GM18517 (cell line): Measurements from ENCODE around the gene THAP9.
"Not testable (repeated sequence)": the region's sequence is repeated elsewhere in the genome, so short reads cannot be mapped to it uniquely, and the experiment has no call there.

Experiments
- ATAC-seq: cut with Tn5 transposase; IDR thresholded peaks from one replicate; pipeline ENCODE4 v1.9.1; 2021; ENCODE audit warnings: mild to moderate bottlenecking, moderate library complexity; ENCODE audit not compliant: unreplicated experiment

Gene THAP9

GRCh38 chr4:82900411-82901182 lies at the start of gene THAP9:
Gene THAP9 (plus strand): TSS chr4:82900735. CDS start chr4:82900803, 68 bp downstream.
- ATAC-seq: peak; percentile 81

- ATAC-seq: no peak
These were observed 49.2 kb upstream of the THAP9 start for GRCh38 chr4:82851318-82851717.

DNA sequence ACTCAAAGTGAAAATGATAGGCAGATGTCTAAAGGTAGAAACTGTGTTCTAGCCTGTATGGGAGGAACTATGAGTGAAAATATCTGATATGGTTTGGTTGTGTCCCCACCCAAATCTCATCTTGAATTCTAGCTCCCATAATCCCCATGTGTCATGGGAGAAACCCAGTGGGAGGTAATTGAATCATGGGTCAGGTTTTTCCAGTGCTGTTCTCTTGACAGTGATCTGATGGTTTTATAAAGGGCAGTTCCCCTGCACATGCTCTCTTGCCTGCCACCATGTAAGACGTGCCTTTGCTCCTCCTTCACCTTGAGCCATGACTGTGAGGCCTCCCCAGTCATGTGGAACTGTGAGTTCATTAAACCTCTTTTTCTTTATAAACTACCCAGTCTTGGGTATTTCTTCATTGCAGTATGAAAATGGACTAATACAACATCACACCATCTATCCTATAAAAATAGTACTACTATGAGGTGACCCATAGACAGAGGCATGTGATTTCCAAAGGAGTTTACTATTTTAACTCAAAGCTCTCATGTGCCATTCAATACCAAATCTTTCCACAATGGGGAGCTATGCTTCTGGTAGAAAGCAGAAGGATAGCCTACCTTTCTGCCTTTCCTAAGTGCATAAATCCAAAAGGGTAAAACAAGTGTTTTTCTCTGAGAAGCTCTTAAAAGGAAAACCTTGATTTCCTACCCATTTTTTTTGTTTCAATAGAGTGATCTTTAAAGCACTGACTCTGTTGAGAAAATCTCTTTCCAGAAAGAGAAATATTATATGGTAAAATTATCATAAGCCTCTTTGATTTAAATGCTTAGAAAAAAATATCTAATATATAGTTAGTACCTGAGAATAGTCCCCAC lies 48.4 kb upstream of the THAP9 start:
- no peak for ATAC-seq

DNA sequence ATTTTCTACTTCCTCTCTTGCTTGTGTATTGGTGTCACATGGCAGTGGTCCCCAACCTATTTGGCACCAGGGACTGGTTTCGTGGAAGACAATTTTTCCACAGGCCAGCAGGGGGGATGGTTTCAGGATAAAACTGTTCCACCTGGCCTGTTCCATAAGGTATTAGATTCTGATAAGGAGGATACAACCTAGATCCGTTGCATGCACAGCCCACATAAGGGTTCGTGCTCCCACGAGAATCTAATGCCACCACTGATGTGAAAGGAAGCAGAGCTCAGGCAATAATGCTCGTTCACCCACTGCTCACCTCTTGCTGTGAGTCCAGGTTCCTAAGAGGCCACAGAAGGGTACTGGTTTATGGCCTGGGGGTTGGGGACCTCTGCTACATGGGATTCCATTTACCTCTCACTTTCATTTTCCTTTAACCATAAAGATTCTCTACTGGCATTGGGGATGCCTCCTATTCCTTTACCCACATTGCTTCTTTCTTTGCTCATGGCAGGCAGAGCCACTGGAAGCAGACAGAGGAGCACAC lies 47.7 kb upstream of the THAP9 start:
- ATAC-seq: no peak

- not testable (repeated sequence) for ATAC-seq
These were observed 40.0 kb upstream of the THAP9 start for GRCh38 chr4:82860487-82860886.

DNA sequence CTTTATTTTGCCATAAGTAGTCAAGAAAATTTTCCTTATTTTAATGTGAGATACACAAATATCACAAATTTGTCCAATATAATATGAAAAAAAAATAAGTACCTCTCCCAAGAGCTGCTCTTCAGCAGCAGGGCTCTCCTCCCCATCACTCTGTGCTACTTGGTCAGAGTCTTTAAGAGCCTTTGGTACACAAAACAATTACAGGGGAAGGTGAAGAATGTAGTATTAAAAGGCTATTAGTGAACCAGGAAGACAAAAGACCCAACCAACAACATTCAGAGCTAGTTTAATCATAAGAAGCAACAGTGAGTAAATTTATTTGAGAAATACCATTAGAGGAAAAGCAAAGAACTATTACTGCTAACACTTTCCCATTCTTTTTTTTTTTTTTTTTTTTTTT lies 39.0 kb upstream of the THAP9 start:
- ATAC-seq: no peak

GRCh38 chr4:82864336-82864979 lies 36.1 kb upstream of the THAP9 start:
- no peak for ATAC-seq

DNA sequence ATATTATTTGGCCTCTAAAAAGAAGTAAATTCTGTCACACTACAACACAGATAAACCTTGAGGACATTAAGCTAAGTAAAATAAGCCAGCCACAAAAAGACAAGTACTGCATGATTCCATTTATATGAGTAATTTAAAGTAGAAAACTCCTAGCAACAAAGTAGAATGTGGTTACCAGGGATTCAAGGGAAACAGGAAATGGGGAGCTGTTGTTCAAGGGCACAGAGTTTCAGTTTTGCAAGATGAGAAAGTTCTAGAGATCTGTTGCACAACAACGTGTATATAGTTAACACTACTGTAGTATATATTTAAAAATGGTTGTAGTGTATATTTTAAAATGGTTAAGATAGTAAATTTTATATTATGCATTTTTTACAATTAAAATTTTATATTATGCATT lies 34.9 kb upstream of the THAP9 start:
- no peak for ATAC-seq

- ATAC-seq: not testable (repeated sequence)
These were observed 34.5 kb upstream of the THAP9 start for GRCh38 chr4:82866033-82866432.

- ATAC-seq: no peak
These were observed 33.7 kb upstream of the THAP9 start for GRCh38 chr4:82866706-82867385.

DNA sequence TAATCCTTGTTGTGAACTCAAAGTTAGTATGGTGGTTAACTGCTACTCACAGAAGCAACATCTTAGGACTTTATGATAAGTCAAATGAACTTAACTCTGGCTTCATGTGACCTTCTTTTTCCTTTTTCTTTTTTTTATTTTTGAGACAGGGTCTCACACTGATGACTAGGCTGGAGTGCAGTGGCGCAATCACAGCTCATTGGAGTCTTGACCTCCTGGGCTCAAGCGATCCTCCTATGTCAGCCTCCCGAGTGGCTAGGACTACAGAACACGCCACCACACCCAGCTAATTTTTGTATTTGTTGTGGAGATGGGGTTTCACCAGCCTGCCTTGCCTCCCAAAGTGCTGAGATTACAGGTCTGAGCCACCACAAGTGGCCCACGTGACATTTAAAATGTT lies 32.0 kb upstream of the THAP9 start:
- no peak for ATAC-seq

DNA sequence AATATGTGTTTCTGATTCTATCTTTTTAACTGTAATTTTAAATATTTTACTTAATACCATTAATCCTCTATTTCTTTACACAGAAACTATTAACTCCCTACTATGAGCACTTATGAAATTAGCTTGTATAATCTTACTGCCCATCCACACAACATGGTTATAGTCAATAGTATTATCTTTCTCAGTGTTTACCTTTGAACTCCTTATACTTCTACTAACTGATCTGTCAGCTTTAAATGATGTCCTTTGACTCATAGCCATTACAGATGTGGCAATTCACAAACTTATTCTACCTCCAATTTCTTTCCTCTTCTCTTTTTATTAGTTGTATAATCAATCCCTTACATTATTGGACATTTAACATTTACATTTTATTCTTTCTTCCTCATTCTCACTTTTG lies 15.1 kb upstream of the THAP9 start:
- no peak for ATAC-seq

- no peak for ATAC-seq
These were observed 14.2 kb upstream of the THAP9 start for GRCh38 chr4:82886147-82886942.

DNA sequence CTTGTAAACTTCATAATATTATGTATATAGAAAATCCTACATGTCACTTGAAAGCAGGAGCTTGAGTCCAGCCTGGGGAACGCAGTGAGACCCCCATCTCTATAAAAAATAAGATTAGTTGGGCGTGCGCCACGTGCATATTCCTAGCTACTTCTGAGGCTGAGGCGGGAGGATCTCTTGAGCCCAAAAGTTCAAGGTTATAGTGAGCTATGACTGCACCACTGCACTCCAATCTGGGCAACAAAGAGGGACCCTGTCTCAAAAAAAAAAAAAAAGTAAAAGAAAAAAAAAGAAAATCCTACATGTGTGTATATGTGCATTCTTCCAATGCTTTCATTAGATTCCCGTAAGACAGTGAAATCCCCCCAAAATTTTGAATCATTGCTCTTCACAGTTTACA lies 11.2 kb upstream of the THAP9 start:
- ATAC-seq: no peak

GRCh38 chr4:82890528-82890900 lies 10.0 kb upstream of the THAP9 start:
- peak; percentile 2 for ATAC-seq

GRCh38 chr4:82890901-82891706 lies 9.4 kb upstream of the THAP9 start, which contains the start of gene SEC31A:
Gene SEC31A (minus strand): TSS chr4:82891153. CDS start chr4:82881936, 9,217 bp downstream.
- ATAC-seq: peak; percentile 84

GRCh38 chr4:82891707-82892466 lies 8.6 kb upstream of the THAP9 start:
- no peak for ATAC-seq

GRCh38 chr4:82892467-82892802 lies 8.1 kb upstream of the THAP9 start:
- no peak for ATAC-seq
